ENCODE data around the gene NAGLU.

GRCh38 chr17:42581744-42582270 is 45.8 kb downstream of the NAGLU start:
- TF ChIP-seq POLR2AphosphoS5 (IDR thresholded peaks at IDR 0.05; ENCODE audit: low read depth, low read length) = no peak
- TF ChIP-seq POLR2A (IDR thresholded peaks at IDR 0.05; ENCODE audit: low read depth, low read length) = no peak
- no peak for TF ChIP-seq TAF1 (IDR thresholded peaks at IDR 0.05; ENCODE audit: low read depth, low read length)
- no peak for TF ChIP-seq SPI1 (IDR thresholded peaks at IDR 0.05; ENCODE audit: low read depth, low read length)
- no peak for TF ChIP-seq POU2F2 (IDR thresholded peaks at IDR 0.05; ENCODE audit: low read depth, low read length)
